Measurements from ENCODE around the gene MLH1. TPM values are rescaled to one million over a fixed set of nuclear protein-coding genes. Genes with fewer than 3 reads are reported as not detected.
"Not testable (repeated sequence)": the region's sequence is repeated elsewhere in the genome, so short reads cannot be mapped to it uniquely, and the experiment has no call there.

Gene MLH1
- total RNA-seq, 1 experiment from 2014 or later: 47.8 TPM

GRCh38 chr3:37031096-37031682 lies 37.9 kb downstream of the MLH1 start:
- no peak overlapping the region for H3K4me2 ChIP-seq (ENCODE audit: low read depth, low read length, poor library complexity, severe bottlenecking)
- H3K79me2 ChIP-seq (ENCODE audit: low read length): peaks cover 12% of the 10 kb centered on the region; the same call in 1 of the 2 replicates
- no peak overlapping the region for H3K27ac ChIP-seq (ENCODE audit: low read length)
- no peaks in the 10 kb centered on the region for H3K9me2 ChIP-seq (replicated peaks; ENCODE audit: insufficient read depth, low read length)
- DNase-seq: no peak
- no peak overlapping the region for H3K9ac ChIP-seq (ENCODE audit: low read length)
- H3K4me3 ChIP-seq (ENCODE audit: low read length): no peak overlapping the region
- peaks cover 14% of the 10 kb centered on the region; the same call in 1 of the 2 replicates for H3K9me3 ChIP-seq (ENCODE audit: low read length)
- peaks cover 79% of the 10 kb centered on the region for H3K36me3 ChIP-seq (ENCODE audit: insufficient read depth, low read length)
- H3K27me3 ChIP-seq (ENCODE audit: low read length): no peaks in the 10 kb centered on the region
- no peaks in the 10 kb centered on the region for H3K4me1 ChIP-seq (ENCODE audit: low read length)
- H4K20me1 ChIP-seq (ENCODE audit: insufficient read depth, low read depth, low read length): no peaks in the 10 kb centered on the region
- no peak overlapping the region for H2AFZ ChIP-seq (ENCODE audit: low read length)

- Histone ChIP-seq H3K79me2 (ENCODE audit: low read length) (peaks cover 12% of the 10 kb centered on the region; the same call in 1 of the 2 replicates), H3K36me3 (ENCODE audit: insufficient read depth, low read length) (peaks cover 85% of the 10 kb centered on the region)
Measured at GRCh38 chr3:37032961-37033360, 39.6 kb downstream of the MLH1 start.

GRCh38 chr3:37037352-37037751 lies 44.0 kb downstream of the MLH1 start:
- H3K4me1 ChIP-seq (ENCODE audit: low read length): no peaks in the 10 kb centered on the region
- H3K9ac ChIP-seq (ENCODE audit: low read length): no peak overlapping the region
- no peak overlapping the region for H2AFZ ChIP-seq (ENCODE audit: low read length)
- H3K36me3 ChIP-seq (ENCODE audit: insufficient read depth, low read length): peaks cover 70% of the 10 kb centered on the region
- H3K4me2 ChIP-seq (ENCODE audit: low read depth, low read length, poor library complexity, severe bottlenecking): no peak overlapping the region
- no peak overlapping the region for H3K27ac ChIP-seq (ENCODE audit: low read length)
- no peak for DNase-seq
- peaks cover 15% of the 10 kb centered on the region; the same call in 1 of the 2 replicates for H3K9me3 ChIP-seq (ENCODE audit: low read length)
- no peaks in the 10 kb centered on the region for H3K27me3 ChIP-seq (ENCODE audit: low read length)
- H3K4me3 ChIP-seq (ENCODE audit: low read length): no peak overlapping the region
- no peaks in the 10 kb centered on the region for H4K20me1 ChIP-seq (ENCODE audit: insufficient read depth, low read depth, low read length)
- no peaks in the 10 kb centered on the region for H3K9me2 ChIP-seq (replicated peaks; ENCODE audit: insufficient read depth, low read length)
- H3K79me2 ChIP-seq (ENCODE audit: low read length): peaks cover 8% of the 10 kb centered on the region; the same call in 1 of the 2 replicates

More at GRCh38 chr3:37032961-37033360, 39.6 kb downstream of the MLH1 start:
- no peak overlapping the region for H3K9ac ChIP-seq (ENCODE audit: low read length)
- no peaks in the 10 kb centered on the region for H4K20me1 ChIP-seq (ENCODE audit: insufficient read depth, low read depth, low read length)
- no peak overlapping the region for H3K4me2 ChIP-seq (ENCODE audit: low read depth, low read length, poor library complexity, severe bottlenecking)
- no peak overlapping the region for H3K27ac ChIP-seq (ENCODE audit: low read length)
- no peak for DNase-seq
- H3K4me1 ChIP-seq (ENCODE audit: low read length): no peaks in the 10 kb centered on the region
- no peaks in the 10 kb centered on the region for H3K9me2 ChIP-seq (replicated peaks; ENCODE audit: insufficient read depth, low read length)
- no peak overlapping the region for H3K4me3 ChIP-seq (ENCODE audit: low read length)
- H3K9me3 ChIP-seq (ENCODE audit: low read length): peaks cover 15% of the 10 kb centered on the region; the same call in 1 of the 2 replicates
- H2AFZ ChIP-seq (ENCODE audit: low read length): no peak overlapping the region
- no peaks in the 10 kb centered on the region for H3K27me3 ChIP-seq (ENCODE audit: low read length)

GRCh38 chr3:37039161-37039846 lies 46.0 kb downstream of the MLH1 start:
- Histone ChIP-seq H3K9me3 (ENCODE audit: low read length) (peaks cover 15% of the 10 kb centered on the region; the same call in 1 of the 2 replicates), H3K36me3 (ENCODE audit: insufficient read depth, low read length) (peaks cover 52% of the 10 kb centered on the region), H3K4me1 (ENCODE audit: low read length) (no peaks in the 10 kb centered on the region), H3K9ac (ENCODE audit: low read length) (no peak overlapping the region), H4K20me1 (ENCODE audit: insufficient read depth, low read depth, low read length) (no peaks in the 10 kb centered on the region), H2AFZ (ENCODE audit: low read length) (no peak overlapping the region), H3K9me2 (replicated peaks; ENCODE audit: insufficient read depth, low read length) (no peaks in the 10 kb centered on the region), H3K27ac (ENCODE audit: low read length) (no peak overlapping the region), H3K4me3 (ENCODE audit: low read length) (no peak overlapping the region), H3K27me3 (ENCODE audit: low read length) (no peaks in the 10 kb centered on the region), H3K4me2 (ENCODE audit: low read depth, low read length, poor library complexity, severe bottlenecking) (no peak overlapping the region), H3K79me2 (ENCODE audit: low read length) (peaks cover 5% of the 10 kb centered on the region; the same call in 1 of the 2 replicates)
- DNase-seq: no peak

GRCh38 chr3:37040231-37040630 lies 46.9 kb downstream of the MLH1 start:
- peaks cover 46% of the 10 kb centered on the region for H3K36me3 ChIP-seq (ENCODE audit: insufficient read depth, low read length)

GRCh38 chr3:37041546-37042195 lies 48.4 kb downstream of the MLH1 start:
- H3K4me3 ChIP-seq (ENCODE audit: low read length): no peak overlapping the region
- no peaks in the 10 kb centered on the region for H3K4me1 ChIP-seq (ENCODE audit: low read length)
- no peak overlapping the region for H3K9ac ChIP-seq (ENCODE audit: low read length)
- no peaks in the 10 kb centered on the region for H3K9me3 ChIP-seq (ENCODE audit: low read length)
- no peaks in the 10 kb centered on the region for H4K20me1 ChIP-seq (ENCODE audit: insufficient read depth, low read depth, low read length)
- H3K9me2 ChIP-seq (replicated peaks; ENCODE audit: insufficient read depth, low read length): no peaks in the 10 kb centered on the region
- no peaks in the 10 kb centered on the region for H3K27me3 ChIP-seq (ENCODE audit: low read length)
- no peak for DNase-seq
- no peak overlapping the region for H3K4me2 ChIP-seq (ENCODE audit: low read depth, low read length, poor library complexity, severe bottlenecking)
- H2AFZ ChIP-seq (ENCODE audit: low read length): no peak overlapping the region
- H3K36me3 ChIP-seq (ENCODE audit: insufficient read depth, low read length): peaks cover 36% of the 10 kb centered on the region
- no peak overlapping the region for H3K27ac ChIP-seq (ENCODE audit: low read length)
- H3K79me2 ChIP-seq (ENCODE audit: low read length): no peaks in the 10 kb centered on the region

More at GRCh38 chr3:37040231-37040630, 46.9 kb downstream of the MLH1 start:
- H3K4me1 ChIP-seq (ENCODE audit: low read length): no peaks in the 10 kb centered on the region
- H3K4me2 ChIP-seq (ENCODE audit: low read depth, low read length, poor library complexity, severe bottlenecking): no peak overlapping the region
- no peak for DNase-seq
- no peak overlapping the region for H3K4me3 ChIP-seq (ENCODE audit: low read length)
- peaks cover under 1% of the 10 kb centered on the region; the same call in 1 of the 2 replicates for H3K79me2 ChIP-seq (ENCODE audit: low read length)
- H3K27ac ChIP-seq (ENCODE audit: low read length): no peak overlapping the region
- H3K27me3 ChIP-seq (ENCODE audit: low read length): no peaks in the 10 kb centered on the region
- H2AFZ ChIP-seq (ENCODE audit: low read length): no peak overlapping the region
- H3K9me3 ChIP-seq (ENCODE audit: low read length): peaks cover 10% of the 10 kb centered on the region; the same call in 1 of the 2 replicates
- H3K9ac ChIP-seq (ENCODE audit: low read length): no peak overlapping the region
- no peaks in the 10 kb centered on the region for H4K20me1 ChIP-seq (ENCODE audit: insufficient read depth, low read depth, low read length)
- H3K9me2 ChIP-seq (replicated peaks; ENCODE audit: insufficient read depth, low read length): no peaks in the 10 kb centered on the region

GRCh38 chr3:37042712-37043111 lies 49.4 kb downstream of the MLH1 start:
- not testable (repeated sequence) for H3K4me3 ChIP-seq (ENCODE audit: low read length); DNase-seq; H3K4me1 ChIP-seq (ENCODE audit: low read length); H3K27ac ChIP-seq (ENCODE audit: low read length); H3K4me2 ChIP-seq (ENCODE audit: low read depth, low read length, poor library complexity, severe bottlenecking); H4K20me1 ChIP-seq (ENCODE audit: insufficient read depth, low read depth, low read length); H3K27me3 ChIP-seq (ENCODE audit: low read length); H3K9ac ChIP-seq (ENCODE audit: low read length); H3K9me3 ChIP-seq (ENCODE audit: low read length); H3K79me2 ChIP-seq (ENCODE audit: low read length); H2AFZ ChIP-seq (ENCODE audit: low read length); H3K9me2 ChIP-seq (replicated peaks; ENCODE audit: insufficient read depth, low read length)
- peaks cover 36% of the 10 kb centered on the region; the same call in 1 of the 2 replicates for H3K36me3 ChIP-seq (ENCODE audit: insufficient read depth, low read length)

GRCh38 chr3:37050282-37050681 lies 57.0 kb downstream of the MLH1 start:
- Histone ChIP-seq H3K36me3 (ENCODE audit: insufficient read depth, low read length) (peaks cover 45% of the 10 kb centered on the region), H3K27ac (ENCODE audit: low read length) (no peak overlapping the region), H3K9me2 (replicated peaks; ENCODE audit: insufficient read depth, low read length) (no peaks in the 10 kb centered on the region), H3K4me2 (ENCODE audit: low read depth, low read length, poor library complexity, severe bottlenecking) (no peak overlapping the region), H3K79me2 (ENCODE audit: low read length) (no peaks in the 10 kb centered on the region), H3K9ac (ENCODE audit: low read length) (no peak overlapping the region), H3K9me3 (ENCODE audit: low read length) (no peaks in the 10 kb centered on the region), H3K4me3 (ENCODE audit: low read length) (no peak overlapping the region), H3K27me3 (ENCODE audit: low read length) (no peaks in the 10 kb centered on the region), H2AFZ (ENCODE audit: low read length) (no peak overlapping the region), H3K4me1 (ENCODE audit: low read length) (peaks cover 19% of the 10 kb centered on the region), H4K20me1 (ENCODE audit: insufficient read depth, low read depth, low read length) (0 out of 2 replicates have a peak, but pooled peaks cover 7% of the 10 kb centered on the region)
- no peak for DNase-seq
